ENCODE results near the gene SMCHD1. TPM values are rescaled to one million over a fixed set of nuclear protein-coding genes. Genes with fewer than 3 reads are reported as not detected.
A peak's percentile ranks its signal among the peaks of the same experiment; 100 is the strongest.

Gene SMCHD1
- total RNA-seq (10 to 100 TPM; 20.3 to 23.0 (median 21.6) TPM), polyA plus RNA-seq (10 to 100 TPM in 1 of 3 donors, 1 to 10 TPM in 2; 6.2 to 11.6 (median 7.5) TPM)
- long read RNA-seq, donor 1, partial matches to known transcripts: 8 of 9 reads
- long read RNA-seq, donor 1, other reads (novel, unspliced or antisense): 1 of 9 reads
- long read RNA-seq, donor 2, full-length matches to known transcripts: 2 of 17 reads
- long read RNA-seq, donor 2, partial matches to known transcripts: 8 of 17 reads
- long read RNA-seq, donor 2, other reads (novel, unspliced or antisense): 7 of 17 reads

GRCh38 chr18:2655178-2655953 lies at the start of gene SMCHD1:
SMCHD1 (plus strand) TSS chr18:2655726; CDS start chr18:2656076, 350 bp downstream.
- Histone ChIP-seq H3K9me3 (no peaks in the 10 kb centered on the region), H3K4me3 (peak within 1 kb of the TSS; percentile 90), H3K27me3 (ENCODE audit: insufficient read depth in 3 of 3, low read length in 2 of 3) (no peaks in the 10 kb centered on the region), H3K36me3 (ENCODE audit: insufficient read depth in 1 of 2, low read depth in 1 of 2) (no peaks in the 10 kb centered on the region), H3K27ac (peak within 1 kb of the TSS; percentile 96), H3K4me1 (peaks cover 22% of the 10 kb centered on the region)
- peak; percentile 88 to 92 (median 91) for ATAC-seq
- peak; percentile 93 to 96 for DNase-seq
- WGBS, 3 donors: 0 to 1% (median 1%) methylated on average over 68 to 99 of the region's 100 CpGs
- intact Hi-C loops (cut with DNase I): loop anchor here (5.0 to 10.0 kb wide), 3 partner anchors 83 to 592 kb away; partner anchors contain the start of genes METTL4 (in 1 of the 2), MYL12A (in 1 of the 2) and NDC80 (in 1 of the 2)
- no peak for TF ChIP-seq CTCF (IDR thresholded peaks at IDR 0.05)

- Histone ChIP-seq H3K4me3 (no peak overlapping the region), H3K27me3 (ENCODE audit: insufficient read depth in 3 of 3, low read length in 2 of 3) (no peaks in the 10 kb centered on the region), H3K9me3 (no peaks in the 10 kb centered on the region), H3K27ac (no peak overlapping the region), H3K4me1 (no peaks in the 10 kb centered on the region), H3K36me3 (ENCODE audit: insufficient read depth in 1 of 2, low read depth in 1 of 2) (no peaks in the 10 kb centered on the region)
- WGBS, 3 donors: 80 to 86% (median 82%) methylated on average over 2 of the region's 2 CpGs
- ATAC-seq (no peak), DNase-seq (no peak)
- TF ChIP-seq CTCF (IDR thresholded peaks at IDR 0.05): no peak
- intact Hi-C loops (cut with DNase I): no loop called here
These were observed 49.2 kb upstream of the SMCHD1 start for GRCh38 chr18:2606335-2606734.

GRCh38 chr18:2609604-2610003 lies 45.9 kb upstream of the SMCHD1 start:
- no peak for ATAC-seq
- no peaks in the 10 kb centered on the region for H3K36me3 ChIP-seq (ENCODE audit: insufficient read depth in 1 of 2, low read depth in 1 of 2)
- no peak for TF ChIP-seq CTCF (IDR thresholded peaks at IDR 0.05)
- DNase-seq: no peak
- intact Hi-C loops (cut with DNase I): no loop called here
- no peak overlapping the region for H3K27ac ChIP-seq
- H3K4me3 ChIP-seq: no peak overlapping the region
- H3K9me3 ChIP-seq: no peaks in the 10 kb centered on the region
- 96 to 98% (median 98%) methylated on average over 2 of the region's 2 CpGs for WGBS, 3 donors
- H3K4me1 ChIP-seq: no peaks in the 10 kb centered on the region
- H3K27me3 ChIP-seq (ENCODE audit: insufficient read depth in 3 of 3, low read length in 2 of 3): no peaks in the 10 kb centered on the region

- no peak for ATAC-seq
- no peaks in the 10 kb centered on the region for H3K36me3 ChIP-seq (ENCODE audit: insufficient read depth in 1 of 2, low read depth in 1 of 2)
- intact Hi-C loops (cut with DNase I): no loop called here
- H3K27ac ChIP-seq: no peak overlapping the region
- H3K9me3 ChIP-seq: no peaks in the 10 kb centered on the region
- H3K27me3 ChIP-seq (ENCODE audit: insufficient read depth in 3 of 3, low read length in 2 of 3): no peaks in the 10 kb centered on the region
- no peak for TF ChIP-seq CTCF (IDR thresholded peaks at IDR 0.05)
- no peak overlapping the region for H3K4me3 ChIP-seq
- no peaks in the 10 kb centered on the region for H3K4me1 ChIP-seq
- WGBS, 3 donors: 86 to 87% (median 87%) methylated on average over 5 of the region's 5 CpGs
- no peak for DNase-seq
These were observed 45.0 kb upstream of the SMCHD1 start for GRCh38 chr18:2610549-2610948.

All from psoas muscle (tissue), 8 donors.